Brain pericyte (primary cell): ENCODE data around the gene SMU1.
"Not testable (repeated sequence)": the region's sequence is repeated elsewhere in the genome, so short reads cannot be mapped to it uniquely, and the experiment has no call there.

Experiments used
- DNase-seq: peaks from one replicate; pipeline ENCODE4 v3.0.0-alpha.2; 2012; ENCODE audit warnings: low read depth, low spot score

SMU1 gene

DNA sequence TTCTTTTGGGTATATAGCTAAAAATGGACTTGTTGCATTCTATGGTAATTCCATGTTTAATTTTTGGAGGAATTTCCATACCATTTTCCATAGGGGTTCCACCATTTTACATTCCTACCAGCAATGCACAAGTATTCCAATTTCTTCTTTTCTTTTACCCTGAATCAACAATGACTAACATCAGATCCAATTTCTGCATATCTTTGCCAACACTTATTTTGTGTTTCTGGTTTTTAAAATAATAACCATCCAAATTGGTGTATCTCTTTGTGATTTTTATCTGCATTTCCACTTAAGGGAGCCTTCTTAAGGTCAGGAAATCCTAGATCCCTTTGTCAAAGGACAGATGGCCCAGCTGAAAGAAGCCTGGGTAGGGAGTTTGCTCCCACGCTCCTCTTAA is 29.5 kb upstream of the SMU1 start:
- DNase-seq = no peak

- DNase-seq = no peak
These were observed 29.0 kb upstream of the SMU1 start for GRCh38 chr9:33105504-33105903.

GRCh38 chr9:33104401-33104800 is 27.9 kb upstream of the SMU1 start:
- DNase-seq = no peak

GRCh38 chr9:33103501-33104281 is 27.2 kb upstream of the SMU1 start:
- DNase-seq = no peak

DNA sequence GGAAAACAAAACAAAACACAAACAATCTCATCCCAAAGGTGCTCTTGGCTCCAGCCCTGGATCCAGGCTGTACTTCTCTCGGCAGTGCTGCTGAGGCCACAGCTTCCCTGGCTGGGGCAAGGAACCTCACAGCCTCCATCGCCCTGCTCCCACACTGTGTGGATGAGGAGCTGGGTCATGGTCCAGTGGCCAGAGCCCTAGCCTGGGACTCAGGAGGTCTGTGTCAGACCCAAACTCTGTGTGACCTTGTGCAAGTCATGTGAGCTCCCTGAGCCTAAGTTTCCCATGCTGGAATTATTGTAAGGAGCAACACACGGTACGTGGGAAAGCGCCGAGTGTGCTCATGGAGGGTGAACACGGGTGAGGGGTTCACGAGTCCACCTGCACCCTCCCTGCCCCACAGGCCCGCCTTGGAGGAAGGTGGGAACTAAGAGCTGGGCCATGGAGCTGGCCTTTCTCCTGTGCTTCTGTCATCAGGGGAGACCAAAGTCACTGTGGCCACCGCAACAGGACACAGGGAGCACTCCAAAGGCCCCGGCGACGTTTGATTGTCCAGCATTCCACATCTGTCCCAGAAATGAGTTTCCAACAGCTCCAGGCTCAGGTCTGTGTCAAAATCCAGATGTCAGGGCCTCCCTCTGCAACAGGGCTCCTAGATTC is 26.2 kb upstream of the SMU1 start:
- no peak for DNase-seq

GRCh38 chr9:33101104-33101951 is 24.9 kb upstream of the SMU1 start:
- DNase-seq = no peak

DNA sequence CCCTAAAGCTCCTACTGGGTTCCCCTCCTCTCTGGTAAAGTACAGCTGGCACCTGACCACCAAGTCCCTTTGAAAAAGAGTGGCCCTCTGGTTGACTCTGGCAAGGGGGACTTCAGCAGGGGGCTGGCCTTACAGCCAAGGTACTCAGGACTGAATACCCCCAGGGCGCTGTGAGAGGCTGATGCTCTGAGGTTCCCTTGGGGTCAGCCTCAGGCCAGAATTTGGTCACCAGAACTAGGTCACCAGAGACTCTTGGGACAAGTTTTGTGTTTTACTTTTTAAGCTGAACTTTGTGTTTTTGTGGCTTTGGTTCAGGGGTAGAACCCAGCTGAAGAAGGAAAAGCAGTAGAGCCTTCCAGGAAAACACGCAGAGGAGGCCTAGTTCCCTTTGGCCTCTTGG is 23.3 kb upstream of the SMU1 start:
- DNase-seq = no peak

DNA sequence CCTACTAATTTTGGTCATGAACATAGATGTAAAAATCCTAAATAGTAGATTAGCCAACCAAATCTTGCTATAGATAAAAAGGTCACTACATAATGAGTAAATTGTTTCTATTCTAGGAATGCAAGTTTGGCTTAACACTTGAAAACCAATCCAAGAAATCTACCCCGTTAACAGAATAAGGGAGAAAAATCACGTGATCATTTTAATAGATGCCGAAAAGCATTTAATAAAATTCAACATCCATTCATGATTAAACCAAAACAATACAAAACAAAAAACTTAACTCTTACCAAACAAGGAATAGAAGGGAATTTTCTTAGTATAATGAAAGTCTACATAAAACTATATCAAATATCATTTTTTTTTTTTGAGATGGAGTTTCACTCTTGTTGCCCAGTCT is 20.7 kb upstream of the SMU1 start:
- no peak for DNase-seq

DNA sequence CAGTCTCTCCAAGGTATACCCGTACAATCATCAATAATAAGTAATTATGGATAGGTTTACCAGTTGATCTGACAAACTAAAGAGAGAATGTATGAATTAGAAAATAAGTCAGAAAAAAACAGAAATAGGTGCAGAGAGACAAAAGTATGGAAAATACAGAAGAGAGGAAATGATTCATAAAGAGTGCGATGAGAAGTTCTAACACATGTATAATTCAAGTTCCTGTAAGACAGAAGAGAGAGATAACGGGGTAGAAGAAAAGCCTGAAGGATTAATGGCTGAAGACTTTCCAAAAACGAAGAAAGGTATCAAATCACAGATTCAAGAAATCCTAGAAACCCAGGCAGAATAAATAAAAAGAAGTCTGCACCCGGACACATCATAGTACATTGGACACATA is 16.2 kb upstream of the SMU1 start:
- no peak for DNase-seq

- not testable (repeated sequence) for DNase-seq
These were observed 9.2 kb upstream of the SMU1 start for GRCh38 chr9:33085672-33086071.

DNA sequence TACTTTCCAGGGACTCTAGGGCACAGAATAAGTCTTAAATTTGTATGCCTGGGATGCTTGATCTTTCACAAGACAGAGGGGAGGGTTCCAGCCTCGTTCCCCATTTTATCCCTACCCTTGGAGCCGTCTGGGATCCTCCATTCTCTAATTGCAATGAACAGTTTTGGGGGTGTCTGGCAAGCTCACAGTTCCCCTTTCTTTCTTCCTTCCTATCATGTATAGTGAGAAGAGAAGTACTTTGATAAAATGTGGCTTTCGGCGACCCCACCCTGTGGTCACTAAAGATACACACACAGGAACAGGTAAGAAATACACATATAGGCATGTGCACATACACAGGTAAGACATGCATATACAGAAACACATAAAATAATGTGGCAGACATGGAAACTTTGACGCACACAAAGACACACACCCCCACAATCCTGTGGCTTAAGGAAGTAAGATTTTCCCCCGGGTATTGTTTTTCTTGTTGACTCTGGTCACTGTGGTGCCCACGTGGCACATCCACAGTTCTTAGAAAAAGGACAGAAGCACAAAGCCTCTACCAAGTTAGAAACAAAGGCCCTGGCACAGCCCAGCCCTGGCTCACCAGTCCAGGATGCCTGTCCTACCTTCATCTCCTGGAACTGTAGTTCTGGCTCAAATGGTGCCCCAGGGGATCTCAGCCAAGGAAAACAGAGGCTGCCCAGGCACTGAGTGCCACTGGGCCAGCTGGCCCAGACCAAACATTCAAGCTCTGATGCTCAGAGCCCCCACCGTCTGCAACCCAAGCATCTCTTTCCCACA is 6.3 kb upstream of the SMU1 start:
- no peak for DNase-seq

DNA sequence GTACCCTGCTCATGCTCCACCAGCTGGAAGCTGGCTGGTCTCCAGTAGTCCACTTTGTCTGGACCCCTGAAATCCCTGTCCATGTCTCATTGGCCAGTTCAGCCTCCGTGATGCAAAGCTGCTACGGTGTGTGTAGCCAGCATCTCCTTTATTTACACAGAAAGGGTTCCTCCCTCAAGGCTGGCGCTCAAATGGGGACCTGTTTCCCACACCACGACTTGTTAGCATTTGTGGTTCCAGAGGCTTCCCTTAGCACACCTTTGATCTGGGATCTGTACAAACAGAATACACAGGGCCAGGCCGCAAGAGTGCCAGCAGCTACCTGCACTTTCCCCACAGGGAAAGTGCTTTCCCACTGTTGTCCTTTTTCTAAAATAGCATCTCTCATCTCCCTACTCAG is 5.7 kb upstream of the SMU1 start:
- DNase-seq = no peak

GRCh38 chr9:33081128-33081851 is 4.8 kb upstream of the SMU1 start:
- peak; percentile 65 for DNase-seq

- no peak for DNase-seq
These were observed 4.1 kb upstream of the SMU1 start for GRCh38 chr9:33080534-33080933.

DNA sequence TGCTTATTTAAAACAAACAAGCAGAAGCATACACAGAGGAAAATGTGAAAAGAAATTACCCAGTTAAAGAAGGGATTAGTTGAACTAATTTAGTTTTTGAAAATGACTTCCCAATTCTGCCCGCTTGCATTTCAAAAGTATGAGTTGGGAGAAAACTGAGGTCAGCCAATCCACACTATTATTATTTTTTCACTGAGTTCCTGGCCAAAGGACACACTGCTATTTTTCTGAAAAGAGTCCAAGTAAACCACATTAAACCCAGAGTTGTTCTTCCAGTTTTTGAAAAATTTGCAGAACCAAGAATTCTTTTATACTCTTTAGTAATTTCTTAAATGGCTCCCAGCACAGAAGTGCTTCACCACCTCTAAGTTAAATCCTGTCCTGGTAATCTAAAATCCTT is 7.5 kb downstream of the SMU1 start:
- no peak for DNase-seq

DNA sequence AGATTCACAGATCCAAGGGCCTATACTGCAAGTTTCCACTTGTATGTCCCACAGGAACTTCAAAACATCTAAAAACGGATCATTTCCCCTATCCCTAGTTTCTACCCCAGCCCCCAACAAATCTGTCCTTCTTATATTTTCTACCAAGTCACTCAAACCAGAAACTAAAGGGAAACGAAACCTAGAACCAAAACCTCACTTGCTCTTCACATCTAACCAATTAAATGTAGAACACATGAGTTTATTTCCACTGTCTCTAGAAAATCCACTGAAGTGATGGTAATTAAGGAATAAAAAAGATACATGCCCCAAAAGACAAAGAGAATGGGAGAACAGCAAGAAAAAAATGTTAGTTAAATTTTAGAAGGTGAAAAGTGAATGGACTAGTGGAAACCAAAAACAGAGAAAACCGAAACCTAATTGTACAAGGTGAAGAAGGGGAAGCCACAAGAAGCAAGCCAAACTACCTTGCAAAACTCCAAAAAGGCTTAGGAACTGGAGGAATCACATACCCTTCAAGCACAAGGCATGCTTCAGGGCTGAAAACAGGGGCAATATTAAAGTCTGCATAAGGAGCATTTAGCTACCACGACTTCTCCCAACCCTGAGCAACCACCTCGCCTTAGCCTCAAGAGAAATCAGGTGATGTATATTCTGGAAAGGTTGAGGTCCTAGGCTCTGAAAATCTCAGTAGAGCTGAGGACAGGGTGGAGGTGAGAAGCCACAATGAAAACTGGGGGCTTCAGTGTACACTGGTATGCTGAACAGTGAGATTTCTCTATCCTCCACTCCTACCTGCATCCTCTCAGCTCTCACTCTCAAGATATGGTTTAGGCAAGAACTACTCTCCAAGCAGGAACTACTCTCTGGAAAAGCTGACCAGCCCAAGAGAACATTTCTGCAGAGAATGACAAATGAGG is 11.1 kb downstream of the SMU1 start:
- no peak for DNase-seq

- DNase-seq = no peak
These were observed 25.3 kb downstream of the SMU1 start for GRCh38 chr9:33051144-33051543.

GRCh38 chr9:33049680-33050361 is 26.7 kb downstream of the SMU1 start:
- no peak for DNase-seq

DNA sequence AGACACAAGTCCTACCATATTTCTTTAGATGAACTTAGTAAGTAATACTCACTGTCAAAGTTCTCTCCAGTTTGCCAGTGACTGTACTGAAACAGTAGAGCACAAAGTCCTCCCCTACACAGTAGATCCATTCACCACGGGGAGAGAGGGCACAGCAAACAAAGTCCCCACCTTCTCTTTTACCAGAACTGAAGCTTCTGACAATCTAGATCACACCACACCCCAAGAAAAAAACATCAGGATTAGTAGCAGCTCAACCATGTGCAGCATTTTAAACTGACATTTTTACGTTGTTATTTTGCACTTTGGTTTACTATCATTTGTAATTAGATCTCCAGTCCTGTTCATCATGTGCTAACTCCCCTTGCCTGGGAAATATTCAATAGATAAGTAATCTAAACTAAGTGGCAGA is 28.4 kb downstream of the SMU1 start:
- DNase-seq = no peak
